RWPE1 (cell line): ENCODE data around the gene GPC3.

ENCODE experiments used
- CTCF ChIA-PET: fragments of 350-600 bp; sonication (Branson Sonifier 250); formaldehyde crosslinking; extraction: SDS; loops from one replicate; lab custom pipeline; 2021; lab: Yijun Ruan, JAX
- POLR2A ChIA-PET: fragments of 400-600 bp; formaldehyde crosslinking; extraction: SDS; loops from one replicate; lab custom pipeline; 2020; ENCODE audit warnings: antibody characterized with exemption; ENCODE audit not compliant: low non-redundant PET; lab: Yijun Ruan, JAX
- DNase-seq: peaks from one replicate; pipeline ENCODE4 v3.0.0; 2012; ENCODE audit warnings: low spot score
- H3K27ac ChIP-seq: fragments of 450-650 bp; 2 replicates; pipeline ENCODE4 v1.5.1; 2017
- TF ChIP-seq, protein P1 (sequence below): fragments of 450-650 bp; conservative IDR thresholded peaks from 2 replicates; pipeline ENCODE4 v1.5.1; 2017; ENCODE audit warnings: low read depth, mild to moderate bottlenecking

Gene GPC3

DNA sequence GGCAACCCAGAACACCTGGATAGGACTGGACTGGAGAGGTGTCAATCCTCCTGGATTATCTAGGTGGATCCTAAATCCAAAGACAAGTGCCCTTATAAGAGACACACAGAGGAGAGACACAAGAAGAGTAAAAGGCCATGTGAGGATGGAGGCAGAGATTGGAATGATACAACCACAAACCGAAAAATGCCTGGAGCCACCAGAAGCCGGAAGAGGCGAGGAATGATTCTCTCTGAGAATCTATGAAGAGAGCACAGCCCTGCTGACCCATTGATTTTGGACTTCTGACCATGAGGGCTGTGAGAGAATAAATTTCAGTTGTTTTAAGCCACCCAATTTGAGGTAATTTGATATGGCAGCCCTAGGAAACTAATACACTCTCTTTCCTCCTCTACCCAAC lies 20.1 kb downstream of the GPC3 start:
- H3K27ac ChIP-seq: no peak overlapping the region
- TF ChIP-seq, protein P1, sequence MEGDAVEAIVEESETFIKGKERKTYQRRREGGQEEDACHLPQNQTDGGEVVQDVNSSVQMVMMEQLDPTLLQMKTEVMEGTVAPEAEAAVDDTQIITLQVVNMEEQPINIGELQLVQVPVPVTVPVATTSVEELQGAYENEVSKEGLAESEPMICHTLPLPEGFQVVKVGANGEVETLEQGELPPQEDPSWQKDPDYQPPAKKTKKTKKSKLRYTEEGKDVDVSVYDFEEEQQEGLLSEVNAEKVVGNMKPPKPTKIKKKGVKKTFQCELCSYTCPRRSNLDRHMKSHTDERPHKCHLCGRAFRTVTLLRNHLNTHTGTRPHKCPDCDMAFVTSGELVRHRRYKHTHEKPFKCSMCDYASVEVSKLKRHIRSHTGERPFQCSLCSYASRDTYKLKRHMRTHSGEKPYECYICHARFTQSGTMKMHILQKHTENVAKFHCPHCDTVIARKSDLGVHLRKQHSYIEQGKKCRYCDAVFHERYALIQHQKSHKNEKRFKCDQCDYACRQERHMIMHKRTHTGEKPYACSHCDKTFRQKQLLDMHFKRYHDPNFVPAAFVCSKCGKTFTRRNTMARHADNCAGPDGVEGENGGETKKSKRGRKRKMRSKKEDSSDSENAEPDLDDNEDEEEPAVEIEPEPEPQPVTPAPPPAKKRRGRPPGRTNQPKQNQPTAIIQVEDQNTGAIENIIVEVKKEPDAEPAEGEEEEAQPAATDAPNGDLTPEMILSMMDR: no peak
- POLR2A ChIA-PET: no interaction called here
- CTCF ChIA-PET: no interaction called here
- DNase-seq: no peak

DNA sequence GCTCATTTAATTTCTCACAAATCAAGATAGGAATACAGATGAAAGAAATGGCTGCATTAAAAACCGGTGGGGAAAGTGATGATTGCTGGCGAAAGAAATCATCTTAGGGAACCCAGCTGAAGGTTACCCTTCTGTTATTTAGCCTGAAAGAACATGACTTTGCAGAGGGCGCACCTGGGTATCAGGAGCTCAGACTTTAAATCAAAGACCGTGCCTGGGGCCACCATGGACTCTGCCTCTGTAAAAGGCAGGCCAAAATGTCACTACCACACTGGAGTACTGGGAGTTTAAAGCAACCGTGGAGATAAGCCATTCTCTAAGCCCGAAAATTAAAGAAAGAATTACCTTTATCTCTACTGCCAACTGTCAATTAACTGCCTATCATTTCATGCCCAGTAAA lies 24.3 kb downstream of the GPC3 start:
- H3K27ac ChIP-seq: no peak overlapping the region
- ChIA-PET POLR2A (no interaction called here), CTCF (no interaction called here)
- TF ChIP-seq, protein P1: no peak
- no peak for DNase-seq

DNA sequence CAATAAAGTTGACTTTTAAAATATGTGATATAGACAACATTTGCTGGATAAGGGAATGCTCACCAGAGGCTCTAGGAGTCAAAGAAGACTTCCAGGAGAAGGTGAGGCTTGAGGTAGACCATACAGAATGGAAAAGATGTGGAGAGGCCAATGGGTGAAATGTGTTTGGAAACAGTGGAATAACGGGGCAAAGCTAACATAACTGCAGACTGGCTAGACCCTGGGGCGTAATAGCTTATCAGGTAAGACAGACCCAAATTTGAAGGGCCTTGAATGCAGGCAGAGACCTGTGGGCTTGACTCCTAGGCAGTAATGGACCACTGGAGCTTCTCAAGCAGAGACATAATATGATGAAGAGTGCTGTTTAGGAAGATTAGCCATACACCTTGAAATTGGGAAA lies 25.4 kb downstream of the GPC3 start:
- DNase-seq: no peak
- no peak overlapping the region for H3K27ac ChIP-seq
- POLR2A ChIA-PET: no interaction called here
- CTCF ChIA-PET: interaction anchor here (0.5 to 1.3 kb wide), 4 partner anchors 28 to 1116 kb away, joined by 3 to 7 read pairs (median 4); no protein-coding TSS in a partner anchor
- TF ChIP-seq, protein P1: no peak

DNA sequence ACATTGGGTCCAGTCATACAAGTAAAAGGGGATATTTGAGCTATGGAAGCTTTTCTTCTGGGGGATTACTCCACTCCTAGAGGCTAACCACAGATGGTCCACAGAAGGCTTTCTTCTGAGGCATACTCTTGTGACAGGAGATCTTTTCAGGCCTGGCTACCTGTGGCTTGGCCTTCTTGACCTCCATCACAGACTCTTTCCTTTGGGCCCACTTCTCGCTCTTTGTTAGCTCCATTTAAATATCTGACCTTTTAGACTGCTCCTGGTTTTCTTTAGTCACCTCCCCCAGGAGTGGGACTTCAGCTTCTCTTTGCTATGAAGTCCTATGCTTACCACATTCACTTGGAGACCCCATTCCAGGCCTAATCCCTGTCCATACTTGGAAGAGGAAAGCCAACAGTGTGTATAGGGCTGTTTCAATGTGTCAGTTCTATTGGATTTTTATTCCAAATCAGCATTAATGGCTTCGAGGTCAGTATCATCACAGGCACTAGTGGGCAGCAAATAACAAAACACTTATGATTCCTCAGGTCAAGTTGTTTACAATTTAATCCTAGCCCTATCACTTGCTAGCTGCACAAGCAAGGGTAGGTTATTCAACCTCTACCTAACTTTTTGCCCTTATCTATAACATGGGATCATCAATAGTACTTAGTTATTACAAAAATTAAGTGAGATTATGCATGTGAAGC lies 26.3 kb downstream of the GPC3 start:
- ChIA-PET POLR2A (no interaction called here), CTCF (interaction anchor here (0.5 to 1.3 kb wide), 3 partner anchors 27 to 138 kb away, joined by 3 to 7 read pairs (median 5); no protein-coding TSS in a partner anchor)
- TF ChIP-seq, protein P1: peak; percentile 22; the same call in 1 of the 2 replicates
- DNase-seq: no peak
- no peak overlapping the region for H3K27ac ChIP-seq

DNA sequence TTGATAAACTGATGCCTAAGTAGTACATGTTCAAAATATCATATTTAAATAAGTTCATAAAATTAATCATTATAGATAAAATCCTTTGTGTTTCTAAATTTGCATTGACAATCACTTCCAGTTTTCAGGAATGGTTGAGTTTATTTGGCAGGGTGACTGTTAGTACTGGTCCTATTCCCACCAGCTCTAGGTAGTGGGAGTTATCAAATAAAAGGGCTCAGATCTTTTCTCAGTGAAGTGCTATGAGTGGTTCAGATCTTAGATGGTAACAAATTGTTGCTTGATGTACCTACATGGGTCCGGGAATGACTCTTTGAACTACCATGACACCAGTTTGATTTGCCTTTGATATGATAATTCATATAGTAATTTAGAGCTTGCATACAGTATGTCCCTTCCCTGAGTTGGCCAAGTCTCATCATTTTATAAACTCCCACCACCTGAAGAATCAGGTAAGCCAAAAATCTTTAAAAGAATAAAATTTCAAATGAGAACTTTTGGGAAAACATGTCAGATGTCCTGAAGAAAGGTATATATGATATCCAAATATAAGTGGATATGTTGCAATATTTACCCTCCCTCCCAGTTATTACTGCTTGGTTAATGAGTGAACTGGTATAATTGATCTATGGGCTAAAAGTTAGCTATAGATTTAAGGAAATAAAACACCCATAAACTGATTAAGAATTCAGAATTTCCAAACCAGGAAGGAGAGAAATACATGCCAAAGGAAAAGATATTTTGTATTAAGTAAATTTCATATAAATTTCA lies 28.6 kb downstream of the GPC3 start:
- no peak overlapping the region for H3K27ac ChIP-seq
- POLR2A ChIA-PET: no interaction called here
- TF ChIP-seq, protein P1: no peak
- DNase-seq: no peak
- CTCF ChIA-PET: interaction anchor here (0.7 kb wide), 1 partner anchor 8 kb away, joined by 8 read pairs; no protein-coding TSS in a partner anchor

DNA sequence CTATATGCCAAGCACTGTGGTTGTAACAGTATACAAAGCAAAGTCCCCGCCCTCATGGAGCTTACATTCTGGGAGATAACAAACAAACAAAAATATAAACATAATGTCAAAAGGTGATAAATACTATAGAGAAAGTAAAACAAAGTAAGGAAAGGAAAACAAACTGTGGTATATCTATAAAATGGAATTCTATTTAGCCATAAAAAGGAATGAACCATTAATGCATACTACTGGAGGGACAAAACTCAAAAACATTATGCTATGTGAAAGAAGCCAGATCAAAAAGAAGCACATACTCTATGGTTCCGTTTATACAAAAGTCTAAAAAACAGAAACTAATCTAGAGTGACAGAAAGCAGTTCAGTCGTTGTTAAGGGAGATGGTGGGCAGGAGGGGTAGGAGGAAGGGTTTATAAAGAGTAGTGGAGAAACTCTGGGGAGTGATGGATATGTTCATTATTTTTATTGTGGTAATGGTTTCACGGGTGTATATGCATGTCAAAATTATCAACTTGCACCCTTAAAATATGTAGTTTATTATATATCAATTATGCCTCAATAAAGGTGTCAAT lies 31.5 kb downstream of the GPC3 start:
- H3K27ac ChIP-seq: no peak overlapping the region
- ChIA-PET CTCF (no interaction called here), POLR2A (no interaction called here)
- DNase-seq: no peak
- TF ChIP-seq, protein P1: no peak
